Measurements from ENCODE around the gene REXO2. TPM values are rescaled to one million over a fixed set of nuclear protein-coding genes. Genes with fewer than 3 reads are reported as not detected.

Gene REXO2
- total RNA-seq, 6 donors from 2014 or later: 41.8 to 150 (median 99.4) TPM

DNA sequence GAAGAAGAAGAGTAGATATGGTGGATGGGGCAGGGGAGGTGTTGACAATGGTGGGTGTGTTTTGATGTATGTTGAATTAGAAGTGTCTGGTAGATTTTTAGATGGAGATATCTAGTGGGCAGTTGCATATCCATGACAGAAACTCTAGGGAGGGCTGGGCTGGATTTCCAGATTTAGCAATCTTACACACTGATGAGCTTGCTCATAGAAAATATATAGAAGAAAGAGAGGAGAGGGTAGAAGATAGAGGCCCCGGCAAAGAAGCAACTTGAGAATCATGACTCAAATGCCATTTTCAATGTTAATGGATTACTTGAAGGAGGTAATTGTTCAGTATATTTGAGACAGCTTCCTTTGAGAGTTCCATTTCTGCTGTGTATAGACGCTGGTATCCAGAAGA lies 8.2 kb downstream of the REXO2 start:
- Histone ChIP-seq H3K4me1 (no peaks in the 10 kb centered on the region), H3K36me3 (peaks cover 0 to 45% (median 15%) of the 10 kb centered on the region in 4 donors), H3K4me3 (no peak overlapping the region), H3K9me3 (no peaks in the 10 kb centered on the region), H3K27ac (no peak overlapping the region), H3K27me3 (no peaks in the 10 kb centered on the region)
- DNase-seq (no peak), ATAC-seq (ENCODE audit: low FRiP score in 2 of 2) (no peak)
- 93 to 94% methylated on average over 2 of the region's 2 CpGs for WGBS, 2 donors
- TF ChIP-seq EP300 (IDR thresholded peaks at IDR 0.05) (no peak), POLR2AphosphoS5 (IDR thresholded peaks at IDR 0.05) (no peak), POLR2A (IDR thresholded peaks at IDR 0.05) (no peak)
- TF ChIP-seq, protein P1, sequence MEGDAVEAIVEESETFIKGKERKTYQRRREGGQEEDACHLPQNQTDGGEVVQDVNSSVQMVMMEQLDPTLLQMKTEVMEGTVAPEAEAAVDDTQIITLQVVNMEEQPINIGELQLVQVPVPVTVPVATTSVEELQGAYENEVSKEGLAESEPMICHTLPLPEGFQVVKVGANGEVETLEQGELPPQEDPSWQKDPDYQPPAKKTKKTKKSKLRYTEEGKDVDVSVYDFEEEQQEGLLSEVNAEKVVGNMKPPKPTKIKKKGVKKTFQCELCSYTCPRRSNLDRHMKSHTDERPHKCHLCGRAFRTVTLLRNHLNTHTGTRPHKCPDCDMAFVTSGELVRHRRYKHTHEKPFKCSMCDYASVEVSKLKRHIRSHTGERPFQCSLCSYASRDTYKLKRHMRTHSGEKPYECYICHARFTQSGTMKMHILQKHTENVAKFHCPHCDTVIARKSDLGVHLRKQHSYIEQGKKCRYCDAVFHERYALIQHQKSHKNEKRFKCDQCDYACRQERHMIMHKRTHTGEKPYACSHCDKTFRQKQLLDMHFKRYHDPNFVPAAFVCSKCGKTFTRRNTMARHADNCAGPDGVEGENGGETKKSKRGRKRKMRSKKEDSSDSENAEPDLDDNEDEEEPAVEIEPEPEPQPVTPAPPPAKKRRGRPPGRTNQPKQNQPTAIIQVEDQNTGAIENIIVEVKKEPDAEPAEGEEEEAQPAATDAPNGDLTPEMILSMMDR (IDR thresholded peaks at IDR 0.05): no peak

DNA sequence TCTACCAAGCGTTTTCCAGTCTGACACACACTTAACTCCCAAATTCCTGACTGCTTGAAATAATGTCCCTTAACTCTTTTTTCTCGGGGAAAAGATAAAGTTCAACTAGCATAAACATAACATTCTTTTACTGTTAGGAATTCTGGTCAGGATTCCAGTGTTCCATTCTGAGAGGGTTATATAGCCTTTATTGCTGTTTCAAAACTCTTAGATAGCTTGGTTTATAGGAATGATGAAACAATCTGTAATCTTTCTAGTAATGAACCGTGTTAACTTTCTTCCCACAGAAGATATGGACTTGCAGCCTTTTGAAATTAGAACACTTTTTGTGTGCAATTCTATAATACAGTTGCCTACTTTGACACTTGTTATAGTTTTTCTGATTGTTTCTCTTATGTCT lies 8.6 kb downstream of the REXO2 start:
- no peaks in the 10 kb centered on the region for H3K9me3 ChIP-seq
- TF ChIP-seq EP300 (IDR thresholded peaks at IDR 0.05) (no peak), POLR2A (IDR thresholded peaks at IDR 0.05) (no peak)
- ATAC-seq (ENCODE audit: low FRiP score in 2 of 2) (no peak), DNase-seq (no peak)
- WGBS, 2 donors: 81 to 82% methylated on average over 3 of the region's 3 CpGs
- H3K27ac ChIP-seq: no peak overlapping the region
- no peaks in the 10 kb centered on the region for H3K27me3 ChIP-seq
- H3K4me1 ChIP-seq: no peaks in the 10 kb centered on the region
- no peak overlapping the region for H3K4me3 ChIP-seq
- H3K36me3 ChIP-seq: peaks cover 0 to 48% (median 16%) of the 10 kb centered on the region in 4 donors

DNA sequence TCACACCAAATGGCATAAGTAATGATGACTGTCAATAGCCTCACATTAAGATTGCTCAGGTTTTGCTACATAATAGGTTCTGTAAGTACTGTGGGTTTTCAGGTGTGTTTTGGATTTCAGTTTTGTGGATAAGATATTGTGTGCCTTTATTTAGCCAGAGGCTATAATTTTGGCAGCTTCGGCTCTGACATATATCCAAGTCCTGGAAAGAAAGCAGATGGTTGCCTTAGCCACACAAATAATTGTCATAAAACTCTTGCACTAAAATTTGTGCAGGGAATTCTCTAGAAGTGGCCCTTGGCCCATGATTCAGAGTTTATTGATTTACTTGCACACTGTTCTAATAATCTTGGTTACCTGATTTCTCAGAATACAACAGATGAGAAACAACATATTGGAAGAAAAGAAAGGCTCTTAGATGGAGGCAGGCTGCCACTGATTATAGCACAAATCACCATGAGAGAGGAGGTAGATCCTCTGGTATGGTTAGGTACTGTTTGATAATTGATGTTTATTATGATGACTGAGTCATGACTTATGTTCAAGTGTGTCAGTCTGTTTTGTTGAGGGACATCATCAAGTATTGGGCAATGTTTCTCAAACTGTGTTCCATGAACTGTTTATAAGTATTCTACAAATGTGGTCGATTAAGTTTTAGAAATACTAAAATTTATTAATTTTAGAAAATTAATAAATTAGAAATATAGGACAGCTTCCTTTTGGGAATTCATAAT lies 9.6 kb downstream of the REXO2 start:
- Histone ChIP-seq H3K4me3 (no peak overlapping the region), H3K4me1 (no peaks in the 10 kb centered on the region), H3K27me3 (no peaks in the 10 kb centered on the region), H3K36me3 (peaks cover 0 to 57% (median 17%) of the 10 kb centered on the region in 4 donors), H3K9me3 (no peaks in the 10 kb centered on the region), H3K27ac (no peak overlapping the region)
- 88 to 94% methylated on average over 2 of the region's 2 CpGs for WGBS, 2 donors
- ATAC-seq (ENCODE audit: low FRiP score in 2 of 2) (no peak), DNase-seq (no peak)
- TF ChIP-seq EP300 (IDR thresholded peaks at IDR 0.05): no peak
- TF ChIP-seq, protein P1 (IDR thresholded peaks at IDR 0.05): no peak
- no peak for TF ChIP-seq POLR2A (IDR thresholded peaks at IDR 0.05)
- no peak for TF ChIP-seq POLR2AphosphoS5 (IDR thresholded peaks at IDR 0.05)

DNA sequence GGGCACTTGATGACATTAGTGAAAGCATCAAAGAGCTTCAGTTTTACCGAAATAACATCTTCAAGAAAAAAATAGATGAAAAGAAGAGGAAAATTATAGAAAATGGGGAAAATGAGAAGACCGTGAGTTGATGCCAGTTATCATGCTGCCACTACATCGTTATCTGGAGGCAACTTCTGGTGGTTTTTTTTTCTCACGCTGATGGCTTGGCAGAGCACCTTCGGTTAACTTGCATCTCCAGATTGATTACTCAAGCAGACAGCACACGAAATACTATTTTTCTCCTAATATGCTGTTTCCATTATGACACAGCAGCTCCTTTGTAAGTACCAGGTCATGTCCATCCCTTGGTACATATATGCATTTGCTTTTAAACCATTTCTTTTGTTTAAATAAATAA lies 10.6 kb downstream of the REXO2 start:
- Histone ChIP-seq H3K9me3 (no peaks in the 10 kb centered on the region), H3K36me3 (peaks cover 0 to 51% (median 14%) of the 10 kb centered on the region in 4 donors), H3K27ac (no peak overlapping the region), H3K4me3 (no peak overlapping the region), H3K4me1 (no peaks in the 10 kb centered on the region), H3K27me3 (no peaks in the 10 kb centered on the region)
- ATAC-seq (ENCODE audit: low FRiP score in 2 of 2) (no peak), DNase-seq (no peak)
- TF ChIP-seq POLR2A (IDR thresholded peaks at IDR 0.05) (no peak), EP300 (IDR thresholded peaks at IDR 0.05) (no peak), POLR2AphosphoS5 (IDR thresholded peaks at IDR 0.05) (no peak)
- TF ChIP-seq, protein P1 (IDR thresholded peaks at IDR 0.05): no peak
- 89 to 90% methylated on average over 6 of the region's 6 CpGs for WGBS, 2 donors

DNA sequence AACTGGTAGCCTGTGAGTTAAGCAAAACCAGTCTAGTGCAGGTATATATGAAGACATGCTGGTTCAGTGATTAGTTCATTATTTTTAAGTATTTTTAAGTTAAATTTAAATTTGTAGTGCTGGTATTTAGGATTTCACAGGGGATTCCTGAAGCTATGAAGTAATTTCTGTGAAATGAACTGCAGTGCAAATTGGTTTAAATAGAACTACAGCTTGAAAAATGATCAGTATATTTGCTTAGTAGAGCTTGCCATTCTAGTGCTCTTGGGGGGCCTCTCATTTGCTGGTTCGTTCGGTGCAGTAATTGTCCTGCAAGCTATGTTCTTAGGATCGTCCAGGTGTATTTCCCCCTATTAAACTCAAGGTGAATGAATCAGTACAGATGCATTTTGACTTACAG lies 13.1 kb downstream of the REXO2 start:
- no peaks in the 10 kb centered on the region for H3K4me1 ChIP-seq
- no peaks in the 10 kb centered on the region for H3K27me3 ChIP-seq
- DNase-seq (no peak), ATAC-seq (ENCODE audit: low FRiP score in 2 of 2) (no peak)
- H3K4me3 ChIP-seq: no peak overlapping the region
- TF ChIP-seq, protein P1 (IDR thresholded peaks at IDR 0.05): no peak
- TF ChIP-seq EP300 (IDR thresholded peaks at IDR 0.05) (no peak), POLR2AphosphoS5 (IDR thresholded peaks at IDR 0.05) (no peak), POLR2A (IDR thresholded peaks at IDR 0.05) (no peak)
- H3K9me3 ChIP-seq: no peaks in the 10 kb centered on the region
- WGBS, 2 donors: 88 to 96% methylated on average over 3 of the region's 3 CpGs
- H3K36me3 ChIP-seq: peaks cover 0 to 42% (median 10%) of the 10 kb centered on the region in 4 donors
- no peak overlapping the region for H3K27ac ChIP-seq
